ENCODE measurements around the gene PLD1. TPM values are rescaled to one million over a fixed set of nuclear protein-coding genes. Genes with fewer than 3 reads are reported as not detected.

Gene PLD1
- total RNA-seq, 4 donors from 2014 or later, result 15.3 to 55.9 (median 45.4) TPM

- no peak for DNase-seq (ENCODE audit: low spot score in 2 of 2)
- peaks cover 0 to 10% (median 2%) of the 10 kb centered on the region in 4 donors for H3K9me3 ChIP-seq
- WGBS, 2 donors, result 52% methylated on average over 6 of the region's 6 CpGs
- no peak overlapping the region for H3K27ac ChIP-seq
- H3K36me3 ChIP-seq, result no peaks in the 10 kb centered on the region
- H3K4me1 ChIP-seq, result peaks cover 0 to 12% (median 0%) of the 10 kb centered on the region in 4 donors
- H3K27me3 ChIP-seq, result no peaks in the 10 kb centered on the region
- no peak for TF ChIP-seq CTCF (IDR thresholded peaks at IDR 0.05)
- no peak for TF ChIP-seq POLR2A (IDR thresholded peaks at IDR 0.05)
- TF ChIP-seq EP300 (IDR thresholded peaks at IDR 0.05), result no peak
- no peak overlapping the region for H3K4me3 ChIP-seq
These were observed 40.2 kb upstream of the PLD1 start for GRCh38 chr3:171850320-171850959.

- Histone ChIP-seq H3K9me3 (peaks cover 0 to 7% (median 2%) of the 10 kb centered on the region in 4 donors), H3K27ac (no peak overlapping the region), H3K4me3 (no peak overlapping the region), H3K36me3 (no peaks in the 10 kb centered on the region), H3K27me3 (no peaks in the 10 kb centered on the region), H3K4me1 (peaks cover 0 to 12% (median 0%) of the 10 kb centered on the region in 4 donors)
- DNase-seq (ENCODE audit: low spot score in 2 of 2), result no peak
- 69 to 71% methylated on average over 6 of the region's 6 CpGs for WGBS, 2 donors
- TF ChIP-seq CTCF (IDR thresholded peaks at IDR 0.05), result no peak
- no peak for TF ChIP-seq POLR2A (IDR thresholded peaks at IDR 0.05)
- no peak for TF ChIP-seq EP300 (IDR thresholded peaks at IDR 0.05)
These were observed 39.5 kb upstream of the PLD1 start for GRCh38 chr3:171849617-171850319.

- Histone ChIP-seq H3K27ac (no peak overlapping the region), H3K9me3 (no peaks in the 10 kb centered on the region), H3K27me3 (no peaks in the 10 kb centered on the region), H3K4me1 (peaks cover 0 to 15% (median 0%) of the 10 kb centered on the region in 4 donors), H3K36me3 (no peaks in the 10 kb centered on the region), H3K4me3 (no peak overlapping the region)
- no peak for TF ChIP-seq POLR2A (IDR thresholded peaks at IDR 0.05)
- TF ChIP-seq EP300 (IDR thresholded peaks at IDR 0.05), result no peak
- TF ChIP-seq CTCF (IDR thresholded peaks at IDR 0.05), result no peak
- 62 to 94% methylated on average over 3 of the region's 3 CpGs for WGBS, 2 donors
- DNase-seq (ENCODE audit: low spot score in 2 of 2), result no peak
These were observed 37.4 kb upstream of the PLD1 start for GRCh38 chr3:171847595-171848259.

GRCh38 chr3:171847133-171847532, 36.9 kb upstream of the PLD1 start:
- 75 to 79% methylated on average over 6 of the region's 6 CpGs for whole genome bisulfite sequencing, 2 donors
- no peaks in the 10 kb centered on the region for H3K27me3 ChIP-seq

GRCh38 chr3:171846597-171846996, 36.3 kb upstream of the PLD1 start:
- Histone ChIP-seq H3K4me1 (peaks cover 0 to 19% (median 0%) of the 10 kb centered on the region in 4 donors), H3K27me3 (no peaks in the 10 kb centered on the region), H3K36me3 (no peaks in the 10 kb centered on the region), H3K27ac (no peak overlapping the region), H3K9me3 (no peaks in the 10 kb centered on the region), H3K4me3 (no peak overlapping the region)
- no peak for TF ChIP-seq CTCF (IDR thresholded peaks at IDR 0.05)
- TF ChIP-seq EP300 (IDR thresholded peaks at IDR 0.05), result no peak
- no peak for TF ChIP-seq POLR2A (IDR thresholded peaks at IDR 0.05)
- DNase-seq (ENCODE audit: low spot score in 2 of 2), result no peak
- WGBS, 2 donors, result 43 to 52% methylated on average over 2 of the region's 2 CpGs

More at GRCh38 chr3:171847133-171847532, 36.9 kb upstream of the PLD1 start:
- DNase-seq (ENCODE audit: low spot score in 2 of 2), result no peak
- H3K9me3 ChIP-seq, result no peaks in the 10 kb centered on the region
- H3K27ac ChIP-seq, result no peak overlapping the region
- H3K36me3 ChIP-seq, result no peaks in the 10 kb centered on the region
- no peak overlapping the region for H3K4me3 ChIP-seq
- TF ChIP-seq EP300 (IDR thresholded peaks at IDR 0.05), result no peak
- H3K4me1 ChIP-seq, result peaks cover 0 to 19% (median 0%) of the 10 kb centered on the region in 4 donors

Measured in tibial nerve (tissue), 4 donors.